GM18861 (cell line): ENCODE results near the gene OR10G4.
"Not testable (repeated sequence)": the region's sequence is repeated elsewhere in the genome, so short reads cannot be mapped to it uniquely, and the experiment has no call there.

ENCODE experiments used
- ATAC-seq: cut with Tn5 transposase; IDR thresholded peaks from one replicate; pipeline ENCODE4 v1.9.1; 2021; ENCODE audit not compliant: unreplicated experiment

OR10G4 gene, protein sequence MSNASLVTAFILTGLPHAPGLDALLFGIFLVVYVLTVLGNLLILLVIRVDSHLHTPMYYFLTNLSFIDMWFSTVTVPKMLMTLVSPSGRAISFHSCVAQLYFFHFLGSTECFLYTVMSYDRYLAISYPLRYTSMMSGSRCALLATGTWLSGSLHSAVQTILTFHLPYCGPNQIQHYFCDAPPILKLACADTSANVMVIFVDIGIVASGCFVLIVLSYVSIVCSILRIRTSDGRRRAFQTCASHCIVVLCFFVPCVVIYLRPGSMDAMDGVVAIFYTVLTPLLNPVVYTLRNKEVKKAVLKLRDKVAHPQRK

DNA sequence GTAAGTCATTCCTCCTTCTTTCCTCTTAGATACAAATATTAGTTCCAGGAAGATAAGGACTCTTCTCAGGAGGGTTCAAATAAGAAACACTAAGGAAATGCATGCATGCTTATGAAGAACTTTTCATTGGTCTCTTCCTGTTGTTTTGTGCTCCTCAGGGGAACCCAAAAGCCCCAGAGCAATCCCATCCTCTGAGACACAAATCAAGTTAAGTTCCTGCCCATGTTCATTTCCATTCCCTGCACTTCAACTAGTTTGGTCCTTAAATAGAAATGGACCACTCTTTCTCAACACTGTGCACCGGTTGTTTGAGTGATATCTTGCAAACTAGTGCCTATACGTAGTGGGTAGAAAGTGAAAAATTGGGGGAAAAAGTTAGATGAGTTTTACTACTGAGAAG, at the start of gene OR10G4:
Gene OR10G4 (plus strand): TSS at position 301 of the 400 bp plus-strand sequence. CDS start 2,578 bp downstream, outside the sequence.
- no peak for ATAC-seq

- ATAC-seq = no peak
Measured at GRCh38 chr11:123973816-123974215, 39.0 kb upstream of the OR10G4 start.

DNA sequence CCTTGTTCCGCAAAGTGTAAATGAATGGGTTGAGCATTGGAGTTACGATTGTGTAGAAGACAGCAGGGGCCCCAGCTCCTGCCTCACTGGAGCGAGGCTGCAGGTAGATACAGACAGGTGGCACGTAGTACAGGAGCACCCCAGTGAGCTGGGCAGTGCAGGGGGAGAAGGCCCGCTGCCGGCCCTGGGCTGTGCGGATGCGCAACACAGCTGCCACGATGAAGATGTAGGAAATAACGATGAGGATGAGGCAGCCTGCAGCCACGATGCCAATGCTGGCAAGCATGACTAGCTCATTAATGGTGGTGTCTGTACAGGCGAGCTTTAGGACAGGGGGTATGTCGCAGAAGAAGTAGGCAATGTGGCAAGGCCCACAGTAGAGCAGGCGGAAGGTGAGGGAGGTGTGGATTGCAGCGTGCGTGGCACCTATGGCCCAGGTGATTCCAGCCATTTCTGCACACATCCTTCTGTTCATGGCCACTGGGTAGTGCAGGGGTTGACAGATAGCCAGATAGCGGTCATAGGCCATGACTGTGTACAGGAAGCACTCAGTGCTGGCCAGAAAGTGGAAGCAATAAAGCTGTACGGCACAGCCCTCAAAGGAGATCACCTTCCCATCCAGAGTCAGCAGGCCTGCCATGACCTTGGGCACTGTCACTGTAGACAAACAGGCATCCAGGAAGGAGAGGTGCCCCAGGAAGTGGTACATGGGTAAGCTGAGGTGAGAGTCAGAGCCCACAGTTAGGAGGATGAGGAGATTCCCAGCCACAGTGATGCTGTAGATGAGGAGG, 35.8 kb upstream of the OR10G4 start:
- ATAC-seq = no peak

- ATAC-seq = no peak
Measured at GRCh38 chr11:123977731-123978347, 35.0 kb upstream of the OR10G4 start, which contains the start of gene OR10S1. TSS of gene OR10S1 (minus strand) at chr11:123977781. CDS start at chr11:123977664, 117 bp downstream.

- ATAC-seq = no peak
Measured at GRCh38 chr11:123979311-123979710, 33.5 kb upstream of the OR10G4 start.

- ATAC-seq = no peak
Measured at GRCh38 chr11:123995119-123995518, 17.7 kb upstream of the OR10G4 start, which contains the start of gene OR10G6. TSS of gene OR10G6 (minus strand) at chr11:123995161. CDS start at chr11:123995161, 0 bp downstream.

DNA sequence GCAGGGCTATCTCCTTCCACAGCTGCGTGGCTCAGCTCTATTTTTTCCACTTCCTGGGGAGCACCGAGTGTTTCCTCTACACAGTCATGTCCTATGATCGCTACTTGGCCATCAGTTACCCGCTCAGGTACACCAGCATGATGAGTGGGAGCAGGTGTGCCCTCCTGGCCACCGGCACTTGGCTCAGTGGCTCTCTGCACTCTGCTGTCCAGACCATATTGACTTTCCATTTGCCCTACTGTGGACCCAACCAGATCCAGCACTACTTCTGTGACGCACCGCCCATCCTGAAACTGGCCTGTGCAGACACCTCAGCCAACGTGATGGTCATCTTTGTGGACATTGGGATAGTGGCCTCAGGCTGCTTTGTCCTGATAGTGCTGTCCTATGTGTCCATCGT, 3.0 kb downstream of the OR10G4 start:
- not testable (repeated sequence) for ATAC-seq

DNA sequence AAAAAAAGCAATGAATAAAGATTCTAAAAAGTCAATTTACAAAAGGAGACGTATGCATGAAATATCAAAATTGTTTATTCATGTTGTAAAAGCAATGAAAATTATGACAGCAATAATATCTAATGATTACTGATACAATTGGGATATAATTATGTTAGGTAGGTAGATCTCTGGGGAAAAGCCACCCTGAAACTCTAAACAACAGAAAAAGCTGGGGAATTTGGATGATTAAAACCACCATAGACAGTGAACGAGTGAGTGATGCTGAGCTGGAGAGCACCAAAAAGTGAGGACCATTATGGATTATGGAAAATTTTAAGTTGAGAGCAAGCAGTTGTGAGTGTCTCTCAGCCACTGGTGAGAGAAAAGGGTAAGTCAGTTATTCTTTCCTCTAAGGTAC, 13.7 kb downstream of the OR10G4 start, which contains the start of gene OR10G8:
Gene OR10G8 (plus strand): TSS at position 301 of the 400 bp plus-strand sequence. CDS start 2,825 bp downstream, outside the sequence.
- no peak for ATAC-seq

- ATAC-seq = no peak
Measured at GRCh38 chr11:124036666-124037065, 23.9 kb downstream of the OR10G4 start.

DNA sequence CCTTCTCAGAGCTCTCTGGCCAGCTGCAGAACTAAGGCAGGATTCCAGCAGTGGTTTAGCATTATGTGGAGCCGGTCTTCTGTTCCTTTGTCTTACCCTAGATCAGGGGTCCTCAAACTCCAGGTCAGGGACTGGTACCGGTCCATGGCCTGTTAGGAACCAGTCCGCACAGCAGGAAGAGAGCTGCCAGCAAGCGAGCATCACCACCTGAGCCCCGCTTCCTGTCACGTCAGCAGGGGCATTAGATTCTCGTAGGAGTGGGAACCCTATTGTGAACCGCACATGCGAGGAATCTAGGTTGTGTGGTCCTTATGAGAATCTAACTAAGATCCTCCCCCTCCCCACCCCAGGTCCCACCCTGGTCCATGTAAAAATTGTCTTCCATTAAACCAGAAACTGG, 26.8 kb downstream of the OR10G4 start:
- no peak for ATAC-seq

DNA sequence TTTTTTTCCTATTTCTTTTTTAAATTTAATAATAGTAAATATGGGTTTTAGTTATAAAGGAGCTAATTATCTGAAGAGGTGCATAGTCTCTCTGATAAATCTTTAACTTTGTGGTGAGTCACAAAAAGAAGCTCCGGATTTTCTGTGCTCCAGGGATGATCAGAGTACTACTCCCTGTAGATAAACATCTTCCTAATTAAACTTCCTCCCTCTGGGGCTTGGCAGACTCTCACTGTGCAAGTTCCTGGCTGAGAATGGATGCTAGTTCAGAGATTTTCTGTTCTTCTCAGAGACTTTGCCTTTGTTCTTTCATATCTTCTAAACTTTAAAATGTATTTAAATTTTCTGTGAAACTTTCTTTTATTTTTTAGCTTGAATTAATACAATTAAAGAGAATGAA, 28.5 kb downstream of the OR10G4 start, which contains the start of gene OR10G7:
Gene OR10G7 (minus strand): TSS at position 72 of the 400 bp plus-strand sequence. CDS start 2,324 bp downstream, outside the sequence.
- ATAC-seq = no peak

DNA sequence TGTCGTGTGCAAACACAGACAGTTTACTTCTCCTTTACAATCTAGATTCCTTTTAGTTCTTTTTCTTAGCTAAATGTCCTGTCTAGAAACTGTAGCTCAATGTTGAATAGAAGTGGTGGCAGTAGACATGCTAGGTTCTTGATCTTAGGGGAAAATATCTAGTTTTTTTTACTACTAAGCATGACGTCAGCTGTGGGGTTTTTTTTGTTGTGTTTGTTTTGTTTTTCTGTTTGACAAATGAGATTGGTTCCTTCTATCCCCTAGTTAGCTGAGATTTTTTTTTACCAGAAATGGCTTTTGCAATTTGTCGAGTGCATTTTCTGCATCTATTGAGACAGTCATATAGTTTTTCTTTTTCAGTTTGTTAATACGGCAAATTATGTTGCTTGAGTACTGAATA, 30.6 kb downstream of the OR10G4 start:
- no peak for ATAC-seq

- no peak for ATAC-seq
Measured at GRCh38 chr11:124050748-124051147, 38.0 kb downstream of the OR10G4 start.

DNA sequence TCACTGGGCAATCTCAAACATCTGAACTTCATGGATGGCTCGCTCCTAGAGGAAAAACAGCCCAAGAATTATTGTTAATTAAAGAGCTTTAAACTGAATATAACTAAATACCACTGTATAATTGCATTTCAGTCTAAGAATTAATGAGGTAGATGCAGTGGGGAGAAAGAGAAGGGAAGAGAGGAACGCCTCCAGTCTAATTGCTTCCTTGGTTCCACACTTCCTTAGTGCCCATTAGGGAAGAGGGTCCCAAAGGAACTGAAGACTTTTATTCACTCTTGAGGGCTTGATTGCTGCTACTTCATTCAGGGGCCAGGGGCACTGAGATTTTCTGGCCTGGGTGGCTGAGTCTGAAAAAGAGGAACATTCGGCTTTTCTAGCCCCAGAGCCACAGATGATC, 40.2 kb downstream of the OR10G4 start:
- ATAC-seq = no peak
